ENCODE measurements around the gene CCDC122. TPM values are rescaled to one million over a fixed set of nuclear protein-coding genes. Genes with fewer than 3 reads are reported as not detected.

The CCDC122 gene
- total RNA-seq, 1 experiment from 2014 or later: 7.9 TPM

- Histone ChIP-seq H3K36me3 (ENCODE audit: low read depth) (peaks cover 6% of the 10 kb centered on the region; the same call in 1 of the 2 replicates), H3K4me3 (no peak overlapping the region), H3K27me3 (ENCODE audit: insufficient read depth, low read depth) (no peaks in the 10 kb centered on the region), H3K79me2 (ENCODE audit: low read depth) (peaks cover 19% of the 10 kb centered on the region), H4K20me1 (ENCODE audit: insufficient read depth) (no peaks in the 10 kb centered on the region), H3K4me1 (replicated peaks; ENCODE audit: insufficient read depth) (0 out of 2 replicates have a peak, but pooled peaks cover 22% of the 10 kb centered on the region), H3K9me3 (ENCODE audit: insufficient read depth, low read depth) (no peaks in the 10 kb centered on the region), H3K27ac (no peak overlapping the region), H3K4me2 (no peak overlapping the region), H2AFZ (no peak overlapping the region), H3K9me2 (ENCODE audit: insufficient read depth) (no peaks in the 10 kb centered on the region), H3F3A (ENCODE audit: insufficient read depth, low read depth) (no peaks in the 10 kb centered on the region)
- TF ChIP-seq CTCF (conservative IDR thresholded peaks at IDR 0.05) (peak; percentile 77), EZH2 (IDR thresholded peaks at IDR 0.05; ENCODE audit: low read depth) (no peak)
- POLR2A ChIA-PET (ENCODE audit: unreplicated experiment): no interaction called here
- DNase-seq: no peak
- BruUV-seq (replicated peaks): no TSS peak
- CTCF ChIA-PET: no interaction called here
- intact Hi-C loops (cut with micrococcal nuclease; ENCODE audit: unreplicated experiment): loop anchor here (5.0 to 10.0 kb wide), 5 partner anchors 67 to 1210 kb away; no protein-coding TSS in a partner anchor
Observed at GRCh38 chr13:43874504-43875092, 4.9 kb downstream of the CCDC122 start.

- BruUV-seq (replicated peaks): no TSS peak
- Histone ChIP-seq H4K20me1 (ENCODE audit: insufficient read depth) (no peaks in the 10 kb centered on the region), H3F3A (ENCODE audit: insufficient read depth, low read depth) (no peaks in the 10 kb centered on the region), H3K79me2 (ENCODE audit: low read depth) (0 out of 2 replicates have a peak, but pooled peaks cover 2% of the 10 kb centered on the region), H2AFZ (no peak overlapping the region), H3K9me3 (ENCODE audit: insufficient read depth, low read depth) (no peaks in the 10 kb centered on the region), H3K4me2 (no peak overlapping the region), H3K27me3 (ENCODE audit: insufficient read depth, low read depth) (no peaks in the 10 kb centered on the region), H3K9me2 (ENCODE audit: insufficient read depth) (no peaks in the 10 kb centered on the region), H3K27ac (no peak overlapping the region), H3K36me3 (ENCODE audit: low read depth) (peaks cover 6% of the 10 kb centered on the region; the same call in 1 of the 2 replicates), H3K4me1 (replicated peaks; ENCODE audit: insufficient read depth) (0 out of 2 replicates have a peak, but pooled peaks cover 11% of the 10 kb centered on the region), H3K4me3 (no peak overlapping the region)
- DNase-seq: no peak
- intact Hi-C loops (cut with micrococcal nuclease; ENCODE audit: unreplicated experiment): loop anchor here (5.0 to 10.0 kb wide), 4 partner anchors 567 to 1207 kb away; no protein-coding TSS in a partner anchor
- TF ChIP-seq CTCF (conservative IDR thresholded peaks at IDR 0.05): no peak
- TF ChIP-seq EZH2 (IDR thresholded peaks at IDR 0.05; ENCODE audit: low read depth): no peak
- POLR2A ChIA-PET (ENCODE audit: unreplicated experiment): no interaction called here
- CTCF ChIA-PET: no interaction called here
Observed at GRCh38 chr13:43872181-43872580, 7.4 kb downstream of the CCDC122 start.

- Histone ChIP-seq H3F3A (ENCODE audit: insufficient read depth, low read depth) (no peaks in the 10 kb centered on the region), H3K27me3 (ENCODE audit: insufficient read depth, low read depth) (no peaks in the 10 kb centered on the region), H3K36me3 (ENCODE audit: low read depth) (0 out of 2 replicates have a peak, but pooled peaks cover 5% of the 10 kb centered on the region), H3K4me1 (replicated peaks; ENCODE audit: insufficient read depth) (peaks cover 21% of the 10 kb centered on the region), H3K4me2 (no peak overlapping the region), H3K79me2 (ENCODE audit: low read depth) (no peaks in the 10 kb centered on the region), H3K27ac (peak overlapping the region; percentile 87), H3K4me3 (no peak overlapping the region), H4K20me1 (ENCODE audit: insufficient read depth) (no peaks in the 10 kb centered on the region), H2AFZ (no peak overlapping the region), H3K9me2 (ENCODE audit: insufficient read depth) (no peaks in the 10 kb centered on the region), H3K9me3 (ENCODE audit: insufficient read depth, low read depth) (0 out of 2 replicates have a peak, but pooled peaks cover 3% of the 10 kb centered on the region)
- ChIA-PET POLR2A (ENCODE audit: unreplicated experiment) (interaction anchor here (1.0 kb wide), 1 partner anchor 13 kb away, joined by 5 read pairs; no protein-coding TSS in a partner anchor), CTCF (no interaction called here)
- intact Hi-C loops (cut with micrococcal nuclease; ENCODE audit: unreplicated experiment): no loop called here
- BruUV-seq (replicated peaks): no TSS peak
- no peak for TF ChIP-seq EZH2 (IDR thresholded peaks at IDR 0.05; ENCODE audit: low read depth)
- no peak for TF ChIP-seq CTCF (conservative IDR thresholded peaks at IDR 0.05)
- peak in 1 of 2 experiments; percentile 36 for DNase-seq
Observed at GRCh38 chr13:43865892-43866291, 13.6 kb downstream of the CCDC122 start.
